Fibroblast of mammary gland (primary cell): ENCODE data around the gene MAX.

ENCODE experiments used
- DNase-seq: peaks from one replicate; pipeline ENCODE4 v3.0.0-alpha.2; 2010; ENCODE audit warnings: low read depth
- H3K4me3 ChIP-seq: 2 replicates; pipeline ENCODE4 v1.5.1; 2011; ENCODE audit warnings: low read depth, mild to moderate bottlenecking, low read length, moderate library complexity; ENCODE audit not compliant: control insufficient read depth
- TF ChIP-seq, protein P1 (sequence below): conservative IDR thresholded peaks from 2 replicates; pipeline ENCODE4 v1.5.1; 2011; ENCODE audit warnings: low read depth, low read length, inconsistent platforms; ENCODE audit not compliant: control insufficient read depth, insufficient read depth

MAX gene

DNA sequence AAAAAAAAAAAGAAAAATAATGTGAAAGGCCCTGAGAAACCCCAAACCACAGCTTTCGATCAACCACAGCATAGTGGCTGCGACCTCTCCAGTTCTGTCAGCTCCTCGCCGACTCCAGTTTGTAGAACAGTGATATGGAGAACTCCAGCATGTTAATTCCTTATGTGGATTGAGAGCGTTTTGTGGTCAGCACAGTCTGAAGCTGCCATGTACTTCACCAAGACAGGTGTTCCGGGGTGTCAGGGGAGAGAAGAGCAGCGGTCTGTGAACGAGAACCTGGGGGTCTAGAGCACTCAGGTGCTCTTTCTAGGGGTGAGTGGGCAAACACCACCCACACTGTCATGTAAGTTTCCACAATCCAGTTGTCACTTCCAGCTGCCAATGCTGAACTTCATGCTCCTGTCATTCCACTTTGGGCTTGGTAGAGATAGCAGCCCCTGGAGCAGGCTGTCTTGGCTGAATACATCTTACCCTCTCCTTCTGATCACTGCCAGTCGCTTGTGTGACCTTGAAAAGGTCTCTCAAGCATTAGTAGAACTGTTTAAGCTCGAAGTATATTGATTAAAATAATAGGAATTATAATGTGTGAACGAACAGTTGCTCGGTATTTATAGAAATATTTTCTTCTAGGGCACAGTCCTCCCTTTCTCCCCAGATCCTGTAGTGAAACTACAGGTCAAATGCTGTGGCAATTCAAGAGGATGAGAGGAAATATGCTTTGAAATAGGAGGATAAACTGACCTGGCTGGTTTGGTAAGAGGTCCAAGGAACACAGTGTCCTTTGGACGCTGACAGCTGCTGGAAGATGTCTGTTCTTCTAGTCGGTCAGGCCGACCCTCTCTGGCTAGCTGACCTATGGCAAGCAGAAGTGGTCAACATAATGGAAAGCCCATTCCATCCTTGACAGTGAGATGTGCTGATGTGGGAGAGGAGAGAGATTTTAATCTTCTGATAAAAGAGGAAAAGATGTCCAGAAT is 15.7 kb upstream of the MAX start:
- TF ChIP-seq, protein P1, sequence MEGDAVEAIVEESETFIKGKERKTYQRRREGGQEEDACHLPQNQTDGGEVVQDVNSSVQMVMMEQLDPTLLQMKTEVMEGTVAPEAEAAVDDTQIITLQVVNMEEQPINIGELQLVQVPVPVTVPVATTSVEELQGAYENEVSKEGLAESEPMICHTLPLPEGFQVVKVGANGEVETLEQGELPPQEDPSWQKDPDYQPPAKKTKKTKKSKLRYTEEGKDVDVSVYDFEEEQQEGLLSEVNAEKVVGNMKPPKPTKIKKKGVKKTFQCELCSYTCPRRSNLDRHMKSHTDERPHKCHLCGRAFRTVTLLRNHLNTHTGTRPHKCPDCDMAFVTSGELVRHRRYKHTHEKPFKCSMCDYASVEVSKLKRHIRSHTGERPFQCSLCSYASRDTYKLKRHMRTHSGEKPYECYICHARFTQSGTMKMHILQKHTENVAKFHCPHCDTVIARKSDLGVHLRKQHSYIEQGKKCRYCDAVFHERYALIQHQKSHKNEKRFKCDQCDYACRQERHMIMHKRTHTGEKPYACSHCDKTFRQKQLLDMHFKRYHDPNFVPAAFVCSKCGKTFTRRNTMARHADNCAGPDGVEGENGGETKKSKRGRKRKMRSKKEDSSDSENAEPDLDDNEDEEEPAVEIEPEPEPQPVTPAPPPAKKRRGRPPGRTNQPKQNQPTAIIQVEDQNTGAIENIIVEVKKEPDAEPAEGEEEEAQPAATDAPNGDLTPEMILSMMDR = no peak
- no peak overlapping the region for H3K4me3 ChIP-seq
- no peak for DNase-seq

DNA sequence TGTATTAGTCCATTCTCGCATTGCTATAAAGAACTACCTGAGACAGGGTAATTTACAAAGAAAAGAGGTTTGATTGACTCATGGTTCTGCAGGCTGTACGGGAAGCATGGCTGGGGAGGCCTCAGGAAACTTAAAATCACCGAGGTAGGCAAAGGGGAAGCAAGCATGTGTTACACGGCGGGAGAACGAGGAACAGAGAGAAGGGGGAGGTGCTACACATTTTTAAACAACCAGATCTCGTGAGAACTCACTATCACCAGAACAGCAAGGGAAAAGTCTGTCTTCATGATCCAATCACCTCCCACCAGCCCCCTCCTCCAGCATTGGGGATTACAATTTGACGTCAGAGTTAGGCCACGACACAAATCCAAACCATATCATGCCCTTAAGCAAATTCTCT is 13.3 kb upstream of the MAX start:
- no peak for DNase-seq
- TF ChIP-seq, protein P1 = no peak
- H3K4me3 ChIP-seq = no peak overlapping the region

DNA sequence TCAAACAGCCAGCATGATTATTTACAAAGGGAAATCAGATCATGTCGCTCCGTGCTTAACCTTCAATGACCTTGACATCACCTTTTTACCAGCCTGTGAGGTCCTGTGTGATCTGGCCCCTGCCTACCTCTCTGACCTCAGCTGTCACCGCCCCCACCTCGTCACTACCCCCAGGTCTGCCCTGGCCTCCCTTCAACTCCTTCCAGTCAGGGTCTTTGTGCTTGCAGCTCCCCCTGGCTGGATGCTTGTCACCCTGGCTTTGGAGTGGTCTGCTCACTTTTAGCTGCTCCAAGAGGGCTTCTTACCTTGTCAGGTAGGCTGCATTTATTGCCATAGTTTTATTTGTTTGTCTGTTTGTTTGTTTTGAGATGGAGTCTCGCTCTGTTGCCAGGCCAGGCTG is 8.2 kb upstream of the MAX start:
- no peak overlapping the region for H3K4me3 ChIP-seq
- DNase-seq = no peak
- TF ChIP-seq, protein P1 = no peak

DNA sequence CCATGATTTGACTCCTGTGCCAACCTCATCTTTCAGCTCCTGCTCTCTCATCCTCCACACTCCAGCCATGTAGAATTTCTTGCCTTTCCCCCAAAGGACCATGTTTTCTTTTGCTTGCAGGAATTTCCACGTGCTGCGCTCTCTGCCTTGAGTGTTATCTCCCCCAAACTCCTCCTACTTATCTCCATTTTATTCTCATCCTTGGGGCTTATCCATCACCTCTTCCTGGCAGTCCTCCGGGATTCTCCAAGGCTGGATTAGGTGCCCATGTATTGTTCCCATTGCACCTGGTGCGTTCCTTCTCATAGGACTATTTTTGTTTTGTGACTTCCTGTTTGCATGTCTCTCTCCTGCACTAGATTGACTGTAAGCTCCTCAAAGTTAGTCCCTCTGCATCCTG is 7.0 kb upstream of the MAX start:
- DNase-seq = no peak
- TF ChIP-seq, protein P1 = no peak
- no peak overlapping the region for H3K4me3 ChIP-seq

DNA sequence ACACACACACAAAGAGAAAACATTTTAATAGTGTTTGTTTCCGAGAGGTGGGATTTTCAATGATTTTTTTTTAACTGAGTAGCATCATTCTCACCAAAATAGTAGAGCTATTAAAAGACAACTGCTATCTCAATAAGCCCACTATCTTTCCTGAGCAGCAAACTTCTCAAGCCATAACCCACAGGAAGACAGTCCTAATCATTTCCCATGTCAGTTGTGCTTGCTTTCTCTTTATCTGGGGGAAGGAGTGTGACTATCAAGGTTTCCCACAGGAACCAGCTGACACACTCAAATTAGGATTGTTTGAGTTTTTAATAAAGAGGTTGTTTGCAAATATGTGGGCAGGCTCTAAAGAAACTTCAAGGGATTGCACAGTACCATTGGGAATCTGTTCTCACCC is 4.9 kb upstream of the MAX start:
- TF ChIP-seq, protein P1 = no peak
- DNase-seq = no peak
- H3K4me3 ChIP-seq = no peak overlapping the region

DNA sequence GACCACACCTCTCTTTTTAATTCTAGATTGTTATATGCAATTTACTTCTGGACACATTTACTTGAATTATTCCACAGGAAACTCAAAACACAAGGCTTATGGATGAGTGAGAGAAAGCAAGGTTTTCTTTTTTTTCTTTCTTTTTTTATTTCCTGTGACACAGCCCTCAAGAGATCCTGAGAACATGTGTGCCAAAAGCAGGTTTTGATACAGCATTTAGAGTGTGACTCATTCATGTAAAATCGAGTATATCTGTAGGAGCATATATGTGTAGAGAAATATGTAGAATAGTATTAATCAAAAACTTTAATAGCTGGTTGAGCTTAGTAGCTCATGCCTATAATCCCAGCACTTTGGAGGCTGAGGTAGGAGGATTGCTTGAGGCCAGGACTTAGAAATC is 4.4 kb upstream of the MAX start:
- H3K4me3 ChIP-seq = no peak overlapping the region
- TF ChIP-seq, protein P1 = no peak
- no peak for DNase-seq

DNA sequence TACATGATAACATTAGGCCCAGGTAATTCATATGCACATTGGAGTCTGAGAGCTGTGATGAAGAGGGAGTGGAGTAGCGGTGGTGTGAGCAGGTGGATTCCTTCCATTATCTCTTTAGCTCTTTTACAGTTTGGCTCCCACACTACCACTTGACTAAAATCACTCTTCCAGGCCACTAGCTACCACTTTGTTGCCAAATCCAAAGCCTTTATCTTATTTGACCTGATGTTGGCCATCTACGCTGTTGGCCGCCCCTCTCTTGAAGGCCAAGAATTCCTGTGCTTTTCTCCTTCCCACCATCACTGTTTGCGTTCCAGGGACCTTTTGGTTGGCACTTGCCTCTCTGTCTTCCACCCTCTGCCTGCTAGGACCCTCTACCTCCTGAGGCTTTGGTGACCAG is 4.0 kb upstream of the MAX start:
- no peak for DNase-seq
- no peak overlapping the region for H3K4me3 ChIP-seq
- TF ChIP-seq, protein P1 = no peak
